IPS-18a (cell line): ENCODE measurements around the gene C2CD2.

Experiments used
- H3K27ac ChIP-seq: one replicate; pipeline ENCODE4 v1.5.1; 2013; ENCODE audit warnings: low read length
- H3K27me3 ChIP-seq: one replicate; pipeline ENCODE4 v1.6.1; 2013; ENCODE audit warnings: mild to moderate bottlenecking, low read length; ENCODE audit not compliant: control insufficient read depth, insufficient read depth
- H3K36me3 ChIP-seq: one replicate; pipeline ENCODE4 v1.6.1; 2013; ENCODE audit warnings: low read depth, low read length; ENCODE audit not compliant: control insufficient read depth
- H3K4me1 ChIP-seq: one replicate; pipeline ENCODE4 v1.6.1; 2013; ENCODE audit warnings: low read depth, low read length; ENCODE audit not compliant: control insufficient read depth
- H3K4me3 ChIP-seq: one replicate; pipeline ENCODE4 v1.5.1; 2013; ENCODE audit warnings: low read length
- H3K9ac ChIP-seq: one replicate; pipeline ENCODE4 v1.6.1; 2013; ENCODE audit warnings: mild to moderate bottlenecking, low read length, moderate library complexity
- H3K9me3 ChIP-seq: one replicate; pipeline ENCODE4 v1.6.1; 2013; ENCODE audit warnings: low read depth, low read length; ENCODE audit not compliant: control insufficient read depth

C2CD2 gene

DNA sequence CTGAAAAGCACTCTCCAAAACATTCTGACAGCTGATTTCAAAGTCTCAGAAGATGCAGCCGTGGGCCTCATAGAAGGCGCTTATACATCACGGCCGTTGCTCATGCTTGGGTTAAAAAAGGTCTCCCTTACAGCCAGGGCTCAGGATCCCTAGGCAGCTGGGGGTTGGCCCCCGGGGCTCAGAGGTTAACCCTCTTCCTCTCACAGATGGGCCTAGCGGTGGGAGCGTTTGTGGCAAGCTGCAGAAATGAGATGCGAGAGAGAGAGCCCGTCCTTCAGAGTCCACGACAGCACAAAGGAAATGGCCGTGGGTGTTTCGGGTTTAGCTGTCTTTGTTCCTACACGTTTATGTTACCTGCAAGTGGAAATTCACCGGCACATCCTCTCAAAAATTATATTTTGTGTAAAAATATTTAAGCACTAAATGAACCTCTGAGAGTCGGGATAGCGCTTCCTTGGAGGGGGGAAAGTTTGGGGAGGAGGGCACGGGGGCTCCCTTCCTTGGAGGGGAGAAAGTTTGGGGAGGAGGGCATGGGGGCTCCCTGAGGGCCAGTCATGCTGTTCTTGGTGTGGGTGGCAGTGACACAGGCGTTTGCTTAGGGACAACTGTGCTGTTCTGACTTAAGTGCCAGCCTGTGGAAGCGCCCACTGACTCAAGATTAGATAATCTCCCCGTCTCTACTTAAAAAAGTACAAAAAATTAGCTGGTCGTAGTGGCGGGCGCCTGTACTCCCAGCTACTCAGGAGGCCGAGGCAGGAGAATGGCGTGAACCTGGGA, 54.2 kb downstream of the C2CD2 start:
- Histone ChIP-seq H3K9me3 (no peaks in the 10 kb centered on the region), H3K4me1 (peaks cover 26% of the 10 kb centered on the region), H3K27me3 (no peaks in the 10 kb centered on the region), H3K4me3 (no peak overlapping the region), H3K36me3 (no peaks in the 10 kb centered on the region), H3K27ac (no peak overlapping the region), H3K9ac (no peak overlapping the region)

DNA sequence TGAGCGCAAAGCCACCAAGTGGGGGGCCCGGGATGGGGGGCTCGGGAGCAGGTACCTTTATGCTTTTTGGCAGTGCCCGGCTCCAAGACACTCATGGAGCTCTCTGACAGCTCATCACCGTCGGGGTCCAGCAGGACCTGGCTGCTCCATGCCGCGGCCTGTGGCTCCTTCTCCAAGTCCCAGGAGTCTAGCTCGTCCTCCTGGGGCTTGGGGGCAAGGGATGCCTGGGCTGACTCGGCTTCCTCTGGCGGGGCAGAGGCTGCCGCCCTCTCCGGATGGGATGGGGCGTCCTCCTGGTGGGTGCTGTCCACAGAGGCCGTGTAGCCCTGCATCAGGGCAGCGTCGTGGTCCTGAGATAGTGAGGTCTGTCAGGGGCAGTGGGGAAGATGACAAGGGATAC, 54.8 kb downstream of the C2CD2 start:
- no peaks in the 10 kb centered on the region for H3K27me3 ChIP-seq
- no peak overlapping the region for H3K27ac ChIP-seq
- H3K9me3 ChIP-seq: no peaks in the 10 kb centered on the region
- H3K4me3 ChIP-seq: no peak overlapping the region
- no peak overlapping the region for H3K9ac ChIP-seq
- H3K4me1 ChIP-seq: peaks cover 26% of the 10 kb centered on the region
- H3K36me3 ChIP-seq: no peaks in the 10 kb centered on the region

DNA sequence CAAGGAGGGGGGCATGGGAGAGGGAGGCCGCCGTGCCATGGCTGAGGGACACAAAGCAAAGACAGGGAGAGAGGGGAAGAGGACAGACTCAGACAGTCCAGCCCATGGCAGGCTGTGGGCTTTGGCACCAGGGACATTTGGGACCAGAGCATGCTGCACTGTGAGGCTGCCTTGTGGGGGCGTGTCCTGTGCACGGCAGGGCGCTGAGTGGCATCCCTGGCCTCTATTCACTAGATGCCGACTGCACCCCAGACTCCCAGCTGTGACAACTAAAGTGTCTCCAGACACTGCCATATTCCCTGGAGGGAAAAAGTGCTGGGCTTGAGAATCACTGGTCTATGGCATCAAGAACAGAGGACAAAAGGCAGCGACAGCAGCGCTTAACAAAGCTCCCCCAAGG, 56.1 kb downstream of the C2CD2 start:
- no peak overlapping the region for H3K9ac ChIP-seq
- H3K27me3 ChIP-seq: no peaks in the 10 kb centered on the region
- no peaks in the 10 kb centered on the region for H3K36me3 ChIP-seq
- H3K27ac ChIP-seq: no peak overlapping the region
- no peak overlapping the region for H3K4me3 ChIP-seq
- H3K9me3 ChIP-seq: no peaks in the 10 kb centered on the region
- peaks cover 26% of the 10 kb centered on the region for H3K4me1 ChIP-seq

DNA sequence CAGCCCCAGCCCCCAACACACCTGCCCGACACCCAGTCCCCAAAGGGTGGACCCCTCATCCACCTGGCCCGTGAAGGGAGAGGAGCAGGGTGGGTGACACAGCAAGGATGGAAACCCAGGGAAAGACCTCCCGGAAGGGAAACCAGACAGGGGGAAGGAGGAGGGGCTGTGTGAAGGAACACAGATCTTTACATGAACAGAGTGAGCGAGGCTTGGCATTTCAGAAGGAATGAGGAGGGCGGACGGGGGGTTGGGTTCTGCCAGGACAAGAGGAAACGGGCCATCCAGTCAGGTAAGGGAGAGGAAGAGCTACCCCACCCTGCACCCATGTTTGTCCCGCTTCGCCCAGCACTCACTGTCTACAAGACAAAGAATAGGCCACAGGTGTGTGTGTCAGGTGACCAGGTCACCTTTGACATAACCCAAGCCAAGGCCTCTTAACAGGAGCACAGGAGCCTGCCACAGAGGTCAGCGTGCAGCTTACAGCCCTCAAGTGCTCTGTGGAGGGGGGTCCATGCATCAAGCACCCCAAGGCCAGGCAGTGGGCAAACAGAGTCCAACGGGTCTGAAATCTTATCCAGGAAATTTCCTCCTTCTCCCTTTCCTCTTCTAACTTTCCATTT, 56.7 kb downstream of the C2CD2 start:
- Histone ChIP-seq H3K4me3 (no peak overlapping the region), H3K4me1 (peaks cover 26% of the 10 kb centered on the region), H3K27ac (no peak overlapping the region), H3K27me3 (no peaks in the 10 kb centered on the region), H3K9me3 (no peaks in the 10 kb centered on the region), H3K36me3 (no peaks in the 10 kb centered on the region), H3K9ac (no peak overlapping the region)

DNA sequence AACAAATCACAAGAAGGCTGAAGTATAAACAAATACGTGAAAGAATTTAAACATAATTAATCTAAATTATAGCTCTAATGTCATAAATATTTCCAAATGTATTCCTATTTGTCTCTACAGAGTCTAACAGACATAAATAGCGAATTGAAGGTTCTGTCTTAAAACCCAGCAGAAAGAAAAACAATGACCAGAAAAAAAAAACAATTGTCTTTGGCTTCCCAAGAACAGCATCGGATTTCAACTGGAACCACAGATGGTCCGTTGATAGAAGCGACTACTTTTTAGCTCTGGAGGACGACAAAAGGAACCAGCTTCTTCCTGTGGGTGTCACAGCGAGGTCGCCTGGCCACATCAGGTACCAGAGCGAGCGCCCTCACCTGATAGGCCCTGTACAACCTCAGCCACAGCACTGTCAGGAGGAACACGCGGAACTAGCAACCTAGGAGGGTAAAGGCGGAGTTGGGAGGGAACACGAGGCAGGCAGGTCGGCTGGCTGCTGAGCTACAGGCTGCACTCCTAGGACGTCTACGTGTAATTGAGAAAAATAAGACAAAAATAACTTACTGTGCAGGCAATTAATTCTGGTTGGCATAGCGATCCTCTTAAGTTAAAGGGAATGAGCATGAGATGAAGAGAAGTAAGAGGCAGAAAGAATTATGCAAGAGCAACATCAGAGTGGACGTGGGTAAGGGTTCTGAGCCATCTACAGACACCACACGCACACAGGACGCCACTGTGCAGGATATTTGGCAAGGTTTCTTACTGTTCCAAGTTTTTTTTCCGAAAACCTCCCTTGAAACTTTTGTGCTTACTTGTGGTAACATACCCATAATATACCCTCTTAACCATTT, 58.0 kb downstream of the C2CD2 start:
- H3K9ac ChIP-seq: no peak overlapping the region
- H3K4me3 ChIP-seq: no peak overlapping the region
- no peak overlapping the region for H3K27ac ChIP-seq
- H3K4me1 ChIP-seq: peaks cover 26% of the 10 kb centered on the region
- H3K9me3 ChIP-seq: no peaks in the 10 kb centered on the region
- no peaks in the 10 kb centered on the region for H3K27me3 ChIP-seq
- H3K36me3 ChIP-seq: no peaks in the 10 kb centered on the region

DNA sequence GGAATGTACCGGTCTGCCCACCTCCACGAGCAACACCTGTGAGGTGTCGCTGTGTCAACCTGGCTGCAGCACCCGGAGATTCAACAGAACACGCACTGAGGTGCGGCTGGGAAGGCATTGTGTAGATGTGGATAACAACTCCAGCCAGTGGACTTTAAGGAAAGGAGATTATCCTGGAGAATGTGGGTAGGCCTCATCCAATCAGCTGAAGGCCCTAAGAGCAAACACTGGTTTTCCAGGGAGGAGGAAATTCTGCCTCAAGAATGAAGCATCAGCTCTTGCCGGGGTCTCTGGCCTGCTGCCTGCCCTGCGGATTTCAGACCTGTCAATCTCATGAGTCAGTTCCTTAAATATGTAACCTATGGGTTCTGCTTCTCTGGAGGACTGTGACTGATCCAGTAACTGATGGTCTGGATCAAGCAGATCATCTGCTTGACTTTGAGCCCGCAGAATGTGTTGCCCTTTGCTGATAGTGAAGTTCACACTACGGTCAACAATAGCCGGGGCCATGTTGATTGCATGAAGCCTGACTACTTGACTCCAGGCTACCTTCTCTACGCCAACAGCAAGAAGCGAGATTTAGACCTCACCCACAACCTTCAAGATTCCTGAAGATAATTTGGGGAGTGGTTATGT, 58.8 kb downstream of the C2CD2 start:
- Histone ChIP-seq H3K27ac (no peak overlapping the region), H3K9ac (no peak overlapping the region), H3K27me3 (no peaks in the 10 kb centered on the region), H3K9me3 (no peaks in the 10 kb centered on the region), H3K36me3 (no peaks in the 10 kb centered on the region), H3K4me3 (no peak overlapping the region), H3K4me1 (peaks cover 26% of the 10 kb centered on the region)

DNA sequence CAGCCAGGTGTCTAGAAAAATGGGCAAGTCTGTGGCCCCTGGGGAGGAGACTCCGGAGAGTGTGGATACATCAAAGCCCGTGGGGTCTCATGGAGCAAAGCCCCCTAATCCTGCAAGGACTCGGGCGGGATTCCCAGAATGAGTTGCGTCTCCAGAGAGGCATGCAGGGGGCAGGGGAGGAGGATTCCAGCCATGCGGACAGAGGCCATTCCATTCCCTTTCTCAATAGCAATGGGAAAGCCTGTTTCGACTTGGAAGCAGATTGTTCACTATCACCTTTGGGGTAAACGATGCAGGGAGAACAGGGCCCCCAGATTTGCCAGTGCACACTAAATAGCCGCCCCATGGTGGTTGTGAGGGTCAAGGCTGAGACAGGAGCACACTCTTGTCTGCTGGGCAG, 59.3 kb downstream of the C2CD2 start:
- no peak overlapping the region for H3K27ac ChIP-seq
- H3K9ac ChIP-seq: no peak overlapping the region
- H3K4me3 ChIP-seq: no peak overlapping the region

DNA sequence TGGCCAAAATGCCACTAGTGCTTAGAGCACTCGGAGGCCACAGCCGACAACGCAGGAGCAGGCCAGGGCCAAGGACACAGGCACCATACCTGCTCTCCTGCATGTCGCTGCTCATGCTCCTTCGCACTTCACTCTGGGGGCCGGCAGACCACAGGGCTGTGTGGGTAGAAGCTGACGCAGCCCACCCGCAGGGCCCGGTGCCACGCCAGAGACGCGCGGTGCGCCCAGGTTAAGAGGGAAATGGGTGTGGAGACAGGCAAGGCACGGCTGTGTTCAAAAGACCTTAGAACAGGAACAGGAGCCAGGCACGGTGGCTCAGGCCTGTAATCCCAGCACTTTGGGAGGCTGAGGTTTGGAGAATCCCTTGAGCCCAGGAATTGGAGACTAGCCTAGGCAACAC, 61.1 kb downstream of the C2CD2 start:
- Histone ChIP-seq H3K27me3 (no peaks in the 10 kb centered on the region), H3K4me3 (no peak overlapping the region), H3K36me3 (no peaks in the 10 kb centered on the region), H3K9ac (no peak overlapping the region), H3K4me1 (peaks cover 18% of the 10 kb centered on the region), H3K27ac (no peak overlapping the region), H3K9me3 (no peaks in the 10 kb centered on the region)

More for the DNA sequence above, 59.3 kb downstream of the C2CD2 start:
- Histone ChIP-seq H3K27me3 (no peaks in the 10 kb centered on the region), H3K36me3 (no peaks in the 10 kb centered on the region), H3K9me3 (no peaks in the 10 kb centered on the region), H3K4me1 (peaks cover 26% of the 10 kb centered on the region)

DNA sequence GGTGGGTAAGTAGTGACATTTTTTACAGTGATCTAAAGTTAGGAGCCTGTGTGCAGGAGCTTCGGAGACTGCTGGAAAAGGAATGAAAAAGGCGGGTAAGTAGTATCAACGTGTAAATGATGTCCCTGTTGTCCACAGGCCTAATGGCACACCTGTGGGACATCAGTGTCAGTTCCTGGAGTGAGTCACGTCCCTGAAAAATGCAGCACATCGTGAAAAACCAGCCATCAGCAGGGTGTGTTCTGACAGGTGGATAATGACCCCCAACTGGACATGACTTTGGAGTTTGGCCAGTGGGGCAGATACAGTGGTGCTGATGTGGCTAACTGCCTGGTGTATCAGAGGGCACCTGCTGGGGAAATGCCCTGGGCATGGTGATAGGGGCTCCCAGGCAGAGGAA, 62.7 kb downstream of the C2CD2 start:
- Histone ChIP-seq H3K4me3 (no peak overlapping the region), H3K27me3 (no peaks in the 10 kb centered on the region), H3K9me3 (no peaks in the 10 kb centered on the region), H3K27ac (no peak overlapping the region), H3K9ac (no peak overlapping the region), H3K36me3 (no peaks in the 10 kb centered on the region), H3K4me1 (peaks cover 4% of the 10 kb centered on the region)

DNA sequence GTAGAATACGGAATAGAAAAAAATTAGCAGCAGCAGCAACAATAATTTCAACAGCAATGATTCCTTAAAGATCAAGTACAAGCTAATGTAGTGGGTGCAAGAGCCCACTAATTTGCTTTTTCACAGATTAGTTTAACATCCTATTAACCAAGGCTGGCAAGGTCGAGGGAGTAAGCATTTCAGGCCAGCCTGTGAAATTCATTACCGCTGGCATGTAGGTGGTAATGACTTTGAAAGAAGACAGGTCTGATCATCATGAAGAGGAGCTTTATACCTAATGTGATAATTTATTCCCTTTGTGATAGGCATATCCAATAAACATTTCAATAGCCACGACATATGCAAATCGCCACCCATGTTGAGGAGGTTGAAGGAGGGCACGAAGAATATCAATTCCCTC, 63.5 kb downstream of the C2CD2 start:
- Histone ChIP-seq H3K4me1 (peaks cover 3% of the 10 kb centered on the region), H3K9ac (no peak overlapping the region)

DNA sequence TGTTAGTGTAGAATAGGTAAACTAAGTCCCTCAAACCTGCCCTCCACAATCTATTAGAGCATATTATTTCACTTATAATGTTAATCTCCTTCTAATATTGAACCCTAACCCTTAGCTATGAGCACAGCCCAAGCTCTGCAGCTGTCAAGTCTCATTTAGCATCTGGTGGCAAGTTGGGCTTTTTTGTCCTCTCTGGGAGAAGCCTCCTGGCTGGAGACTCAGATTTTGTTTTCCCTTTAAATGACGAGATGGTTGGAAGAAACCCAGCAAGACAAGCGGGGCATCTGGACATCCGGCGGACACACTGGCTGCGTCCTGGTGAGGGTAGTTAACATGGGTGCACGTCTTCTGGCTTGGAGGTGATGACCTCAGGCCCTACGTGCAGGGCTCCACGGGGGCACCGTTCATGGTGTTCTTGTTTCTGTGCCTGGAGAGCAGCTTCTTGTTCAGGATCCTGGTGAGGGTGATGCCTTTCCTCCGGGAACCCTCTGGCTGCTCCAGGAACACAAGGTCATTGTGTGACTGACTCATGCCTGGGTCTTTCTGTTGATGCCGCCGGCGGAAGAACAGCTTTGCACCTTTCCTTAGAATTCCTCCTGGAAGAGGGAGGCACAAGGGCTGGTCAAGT, 65.0 kb downstream of the C2CD2 start:
- Histone ChIP-seq H3K27me3 (no peaks in the 10 kb centered on the region), H3K9me3 (no peaks in the 10 kb centered on the region), H3K36me3 (no peaks in the 10 kb centered on the region), H3K9ac (no peak overlapping the region), H3K4me3 (no peak overlapping the region), H3K27ac (no peak overlapping the region), H3K4me1 (peaks cover 8% of the 10 kb centered on the region)

More for the DNA sequence above, 63.5 kb downstream of the C2CD2 start:
- Histone ChIP-seq H3K36me3 (no peaks in the 10 kb centered on the region), H3K27ac (no peak overlapping the region), H3K9me3 (no peaks in the 10 kb centered on the region), H3K4me3 (no peak overlapping the region), H3K27me3 (no peaks in the 10 kb centered on the region)
